BJ (cell line): ENCODE measurements around the gene CISH. TPM values are rescaled to one million over a fixed set of nuclear protein-coding genes. Genes with fewer than 3 reads are reported as not detected.

Experiments used
- CTCF ChIA-PET: fragments of 350-600 bp; formaldehyde crosslinking; extraction: SDS; loops from one replicate; lab custom pipeline; 2021; ENCODE audit warnings: antibody characterized with exemption, inconsistent platforms; lab: Yijun Ruan, JAX
- POLR2A ChIA-PET: fragments of 300-600 bp; sonication (Branson Sonifier 250); formaldehyde crosslinking; extraction: SDS; loops from one replicate; lab custom pipeline; 2021; ENCODE audit warnings: antibody characterized with exemption; lab: Charles Lee
- DNase-seq: peaks from one replicate; pipeline ENCODE4 v3.0.0-alpha.2; 2011; ENCODE audit warnings: low read depth
- H3K27me3 ChIP-seq: 2 replicates; pipeline ENCODE4 v1.6.0; 2011; ENCODE audit warnings: low read length; ENCODE audit not compliant: control insufficient read depth, insufficient read depth
- H3K36me3 ChIP-seq: 2 replicates; pipeline ENCODE4 v1.5.1; 2011; ENCODE audit warnings: low read length; ENCODE audit not compliant: control insufficient read depth, insufficient read depth
- H3K4me3 ChIP-seq: 2 replicates; pipeline ENCODE4 v1.5.1; 2011; ENCODE audit warnings: low read depth, mild to moderate bottlenecking, control low read depth, low read length
- CTCF ChIP-seq: IDR thresholded peaks from 2 replicates; pipeline ENCODE4 v1.5.1; 2011; ENCODE audit warnings: low read depth, mild to moderate bottlenecking, control low read depth, inconsistent platforms, low read length, moderate library complexity; ENCODE audit not compliant: insufficient read depth
- polyA plus RNA-seq: library from polyadenylated mRNA; depleted of rRNA; stranded (reverse); fragments of >200 nt; gene quantifications from 2 replicates; pipeline ENCODE4 v1.2.3, GENCODE V29; 2011

Gene CISH
- polyA plus RNA-seq, 1 experiment: 2.6 TPM

GRCh38 chr3:50657407-50657806 lies 45.8 kb upstream of the CISH start:
- Histone ChIP-seq H3K4me3 (no peak overlapping the region), H3K36me3 (no peaks in the 10 kb centered on the region), H3K27me3 (no peaks in the 10 kb centered on the region)
- no peak for DNase-seq
- ChIA-PET CTCF (interaction anchor here (0.8 to 1.8 kb wide), 2 partner anchors 41 to 733 kb away, joined by 3 to 8 read pairs; no protein-coding TSS in a partner anchor), POLR2A (no interaction called here)
- no peak for TF ChIP-seq CTCF

GRCh38 chr3:50656417-50657195 lies 45.0 kb upstream of the CISH start:
- H3K27me3 ChIP-seq: no peaks in the 10 kb centered on the region
- ChIA-PET POLR2A (no interaction called here), CTCF (interaction anchor here (0.8 to 1.8 kb wide), 2 partner anchors 40 to 733 kb away, joined by 3 to 8 read pairs; no protein-coding TSS in a partner anchor)
- no peak for DNase-seq
- no peak overlapping the region for H3K4me3 ChIP-seq
- no peaks in the 10 kb centered on the region for H3K36me3 ChIP-seq
- no peak for TF ChIP-seq CTCF

GRCh38 chr3:50655009-50655830 lies 43.6 kb upstream of the CISH start:
- ChIA-PET POLR2A (no interaction called here), CTCF (interaction anchor here (1.0 to 1.2 kb wide), 2 partner anchors 26 to 39 kb away, joined by 3 read pairs; no protein-coding TSS in a partner anchor)

GRCh38 chr3:50653937-50654595 lies 42.5 kb upstream of the CISH start:
- no peak for TF ChIP-seq CTCF
- CTCF ChIA-PET: interaction anchor here (1.2 to 1.9 kb wide), 3 partner anchors 27 to 39 kb away, joined by 3 to 21 read pairs (median 6); partner anchors contain the start of gene MAPKAPK3
- H3K4me3 ChIP-seq: no peak overlapping the region
- H3K36me3 ChIP-seq: no peaks in the 10 kb centered on the region
- no peaks in the 10 kb centered on the region for H3K27me3 ChIP-seq
- POLR2A ChIA-PET: no interaction called here
- no peak for DNase-seq

More at GRCh38 chr3:50655009-50655830, 43.6 kb upstream of the CISH start:
- Histone ChIP-seq H3K36me3 (no peaks in the 10 kb centered on the region), H3K27me3 (no peaks in the 10 kb centered on the region), H3K4me3 (no peak overlapping the region)
- no peak for TF ChIP-seq CTCF
- DNase-seq: no peak
